HepG2 (cell line): ENCODE results near the gene AREL1. TPM values are rescaled to one million over a fixed set of nuclear protein-coding genes. Genes with fewer than 3 reads are reported as not detected.

Experiments
- ATAC-seq: fragments of 200-7000 bp; cut with Tn5 transposase; 3 replicates; pipeline ENCODE4 v1.9.1; 2020; ENCODE audit warnings: mild to moderate bottlenecking, moderate library complexity
- BruUV-seq: library from RNA; stranded (reverse); fragments of 400-500 nt; replicated peaks from 2 replicates; lab custom pipeline; 2021; lab: Mats Ljungman, UMichigan
- CTCF ChIA-PET: fragments of 300-600 bp; formaldehyde crosslinking; extraction: SDS; loops from one replicate; lab custom pipeline; 2021; ENCODE audit warnings: low total read pairs, inconsistent platforms, low intra/inter-chr PET ratio; lab: Yijun Ruan, JAX
- POLR2A ChIA-PET: fragments of 350-600 bp; sonication (Branson Sonifier 250); formaldehyde crosslinking; loops from one replicate; lab custom pipeline; 2020; ENCODE audit warnings: antibody characterized with exemption, inconsistent platforms; lab: Yijun Ruan, JAX
- DNase-seq: peaks from one replicate; pipeline ENCODE4 v3.0.0-alpha.2; 2015; ENCODE audit warnings: low spot score
- FAIRE-seq: peaks from 3 replicates; lab custom pipeline; 2011; peaks lifted over from hg19 to GRCh38; lab: Jason Lieb, UNC
- H2AFZ ChIP-seq: one replicate; pipeline ENCODE4 v1.6.1; 2011; ENCODE audit warnings: low read length, inconsistent platforms
- H3K27ac ChIP-seq: fragments of 300-600 bp; 3 replicates; pipeline ENCODE4 v1.8.0; 2011; ENCODE audit warnings: mixed run types, mild to moderate bottlenecking, mixed read lengths, low read length, inconsistent platforms; ENCODE audit not compliant: insufficient read depth; ENCODE audit errors: extremely low read length
- H3K27me3 ChIP-seq, 2 experiments: fragments of 200-600 bp in 1 of 2; 2 replicates in 1 of 2; 3 replicates in 1 of 2; pipeline versions ENCODE4 v1.6.0 to v1.8.0; 2011; ENCODE audit warnings: low read length in 2 of 2, mild to moderate bottlenecking in 2 of 2, moderate library complexity in 2 of 2, inconsistent platforms in 1 of 2; ENCODE audit not compliant: insufficient read depth in 2 of 2, control insufficient read depth in 1 of 2
- H3K36me3 ChIP-seq, 2 experiments: fragments of 200-600 bp in 1 of 2; replicated peaks in 1 of 2; 2 replicates in 1 of 2; 3 replicates in 1 of 2; pipeline versions ENCODE4 v1.5.1 to v1.8.0; 2011; ENCODE audit warnings: low read length in 2 of 2, inconsistent platforms in 1 of 2; ENCODE audit not compliant: insufficient read depth in 2 of 2, control insufficient read depth in 1 of 2
- H3K4me1 ChIP-seq: 2 replicates; pipeline ENCODE4 v1.5.1; 2012; ENCODE audit warnings: low read length, inconsistent platforms; ENCODE audit not compliant: insufficient read depth
- H3K4me2 ChIP-seq: 2 replicates; pipeline ENCODE4 v1.6.0; 2011; ENCODE audit warnings: low read depth, low read length, inconsistent platforms
- H3K4me3 ChIP-seq, 3 experiments: fragments of 200-600 bp in 1 of 3; sonication (generic), shearing (Covaris generic) in 1 of 3; replicated peaks in 1 of 3; 2 replicates each; pipeline ENCODE4 v1.5.1; 2011 to 2016; ENCODE audit warnings: low read length in 3 of 3, inconsistent platforms in 2 of 3, low read depth in 2 of 3, mild to moderate bottlenecking in 2 of 3, control low read depth in 1 of 3, mixed read lengths in 1 of 3; ENCODE audit not compliant: insufficient read depth in 1 of 3
- H3K79me2 ChIP-seq: one replicate; pipeline ENCODE4 v1.6.1; 2011; ENCODE audit warnings: low read length, inconsistent platforms; ENCODE audit not compliant: insufficient read depth
- H3K9ac ChIP-seq: 2 replicates; pipeline ENCODE4 v1.6.0; 2011; ENCODE audit warnings: mild to moderate bottlenecking, low read depth, low read length, inconsistent platforms; ENCODE audit not compliant: insufficient read depth
- H3K9me3 ChIP-seq: 2 replicates; pipeline ENCODE4 v1.5.1; 2012; ENCODE audit warnings: mild to moderate bottlenecking, low read length
- H4K20me1 ChIP-seq: 2 replicates; pipeline ENCODE4 v1.6.0; 2011; ENCODE audit warnings: inconsistent platforms, mild to moderate bottlenecking, low read length, moderate library complexity; ENCODE audit not compliant: insufficient read depth
- MAFK ChIP-seq, 2 experiments: IDR thresholded peaks in 1 of 2; conservative IDR thresholded peaks in 1 of 2; 2 replicates each; pipeline ENCODE4 v1.6.1; 2011; ENCODE audit warnings: improper control_type of control experiment in 2 of 2, low read length in 2 of 2
- NR2F2 ChIP-seq: IDR thresholded peaks from 2 replicates; pipeline ENCODE4 v1.6.1; 2012; ENCODE audit warnings: low read depth, inconsistent platforms, borderline replicate concordance
- ZBTB38 ChIP-seq: sonication (generic); formaldehyde crosslinking; IDR thresholded peaks from 2 replicates; pipeline ENCODE4 v1.5.1; 2020; ENCODE audit warnings: mild to moderate bottlenecking, missing genetic modification reagents
- WGBS: methylation state at CpG from one replicate; pipeline ENCODE4 v1.1.6; 2017; ENCODE audit warnings: low lambda C conversion rate; 5-methylcytosine and 5-hydroxymethylcytosine counted together
- in situ Hi-C: cut with HindIII; loops from 2 replicates; pipeline ENCODE4 v1.10.0; 2017; ENCODE audit warnings: low pct_unique_long_range_greater_than_20kb; ENCODE audit not compliant: extremely low pct_ligation_motif_present
- intact Hi-C: fragments of 100-400 bp; cut with micrococcal nuclease; formaldehyde crosslinking; loops from one replicate; pipeline ENCODE4 v1.10.0; 2022; ENCODE audit not compliant: unreplicated experiment
- polyA plus RNA-seq, 8 experiments: library from polyadenylated mRNA; depleted of rRNA in 3 of 8; stranded (reverse) in 7 of 8; unstranded in 1 of 8; fragments of >200 nt; fragmentation: Illumina TruSeq in 4 of 8; extraction: Trizol in 4 of 8; gene quantifications; 2 replicates each; pipeline versions ENCODE4 v1.2.1 to v1.2.3, GENCODE V29; 2011 to 2016; ENCODE audit warnings: low read depth in 4 of 8, missing spikeins in 1 of 8, mixed read lengths in 1 of 8; ENCODE audit not compliant: insufficient read depth in 1 of 8
- total RNA-seq, 5 experiments: library from RNA; depleted of rRNA; stranded (reverse); fragments of >200 nt; fragmentation: Illumina TruSeq; extraction: Trizol; gene quantifications; 2 replicates each; pipeline ENCODE4 v1.2.3, GENCODE V29; 2016; ENCODE audit warnings: low read depth in 1 of 5
- TF ChIP-seq, protein P1 (sequence below): sonication (generic); formaldehyde crosslinking; conservative IDR thresholded peaks from 2 replicates; pipeline ENCODE4 v1.8.0; 2022; ENCODE audit warnings: missing genetic modification reagents

Gene AREL1
- total and polyA plus RNA-seq, 2 of the 13 experiments (the other 11 are each of a cell fraction or from before 2014, with no cell fraction given) = 21.3 to 25.4 TPM

DNA sequence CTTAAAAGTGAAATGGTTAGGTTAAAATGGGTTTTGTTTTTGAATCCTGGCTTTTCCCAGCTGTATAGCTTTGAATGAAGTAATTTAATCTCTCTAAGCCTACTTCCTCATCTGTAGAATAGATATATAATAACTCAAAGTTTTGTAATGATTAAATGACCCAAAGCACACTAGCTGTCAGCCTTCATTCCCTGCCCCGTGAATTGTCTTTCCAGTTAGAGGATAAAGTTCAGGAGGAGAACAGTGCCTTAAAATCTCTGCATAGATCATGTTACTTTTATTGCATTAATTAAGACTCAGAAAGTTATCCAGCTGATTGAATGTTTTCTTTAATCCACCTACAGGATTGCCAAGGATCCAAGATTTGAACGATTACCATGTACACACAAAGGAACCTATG, 19.5 kb upstream of the AREL1 start:
- in situ Hi-C loops = no loop called here
- no peak overlapping the region for H2AFZ ChIP-seq
- FAIRE-seq (no peak), ATAC-seq (no peak), DNase-seq (no peak)
- WGBS = 98% methylated on average over 2 of the region's 2 CpGs
- POLR2A ChIA-PET = no interaction called here
- no peaks in the 10 kb centered on the region for H3K9me3 ChIP-seq
- peaks cover 3 to 25% of the 10 kb centered on the region in 2 experiments for H3K36me3 ChIP-seq
- CTCF ChIA-PET = no interaction called here
- no peak overlapping the region for H3K4me2 ChIP-seq
- no peak overlapping the region for H3K4me3 ChIP-seq
- H3K27ac ChIP-seq = no peak overlapping the region
- TF ChIP-seq, protein P1, sequence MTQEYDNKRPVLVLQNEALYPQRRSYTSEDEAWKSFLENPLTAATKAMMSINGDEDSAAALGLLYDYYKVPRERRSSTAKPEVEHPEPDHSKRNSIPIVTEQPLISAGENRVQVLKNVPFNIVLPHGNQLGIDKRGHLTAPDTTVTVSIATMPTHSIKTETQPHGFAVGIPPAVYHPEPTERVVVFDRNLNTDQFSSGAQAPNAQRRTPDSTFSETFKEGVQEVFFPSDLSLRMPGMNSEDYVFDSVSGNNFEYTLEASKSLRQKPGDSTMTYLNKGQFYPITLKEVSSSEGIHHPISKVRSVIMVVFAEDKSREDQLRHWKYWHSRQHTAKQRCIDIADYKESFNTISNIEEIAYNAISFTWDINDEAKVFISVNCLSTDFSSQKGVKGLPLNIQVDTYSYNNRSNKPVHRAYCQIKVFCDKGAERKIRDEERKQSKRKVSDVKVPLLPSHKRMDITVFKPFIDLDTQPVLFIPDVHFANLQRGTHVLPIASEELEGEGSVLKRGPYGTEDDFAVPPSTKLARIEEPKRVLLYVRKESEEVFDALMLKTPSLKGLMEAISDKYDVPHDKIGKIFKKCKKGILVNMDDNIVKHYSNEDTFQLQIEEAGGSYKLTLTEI (CRISPR knock-in tag) = no peak
- TF ChIP-seq ZBTB38 = no peak
- BruUV-seq = no TSS peak
- no peaks in the 10 kb centered on the region for H3K4me1 ChIP-seq
- no peak overlapping the region for H3K9ac ChIP-seq
- H3K27me3 ChIP-seq = no peaks in the 10 kb centered on the region
- H4K20me1 ChIP-seq = no peaks in the 10 kb centered on the region
- intact Hi-C loops = no loop called here
- H3K79me2 ChIP-seq = no peaks in the 10 kb centered on the region

DNA sequence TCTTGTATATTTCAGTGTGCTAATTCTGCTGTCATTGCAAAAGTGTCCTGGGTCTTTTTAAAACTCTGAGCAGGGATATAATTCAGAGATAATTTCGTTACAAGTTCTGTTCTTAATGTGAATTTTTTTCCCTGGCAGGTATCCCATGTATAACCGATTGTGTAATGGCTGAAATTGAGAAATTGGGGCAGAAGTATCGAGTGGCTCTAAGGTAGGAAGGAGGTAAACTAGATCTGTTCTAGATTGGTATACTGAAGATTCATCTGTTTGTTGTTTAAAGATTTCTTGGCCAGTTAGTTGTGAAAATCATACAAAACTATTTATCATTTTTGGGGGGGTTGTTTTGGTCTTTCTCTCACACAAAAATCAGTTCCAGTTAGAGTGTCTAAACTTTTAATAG, 10.3 kb upstream of the AREL1 start:
- Histone ChIP-seq H3K9ac (no peak overlapping the region), H3K4me3 (no peak overlapping the region), H3K36me3 (peaks cover 3 to 15% of the 10 kb centered on the region in 2 experiments; a peak in 3 of 5 replicates), H3K27me3 (no peaks in the 10 kb centered on the region), H4K20me1 (no peaks in the 10 kb centered on the region), H3K79me2 (no peaks in the 10 kb centered on the region), H3K9me3 (no peaks in the 10 kb centered on the region), H3K4me1 (no peaks in the 10 kb centered on the region), H3K4me2 (no peak overlapping the region), H3K27ac (no peak overlapping the region), H2AFZ (no peak overlapping the region)
- ATAC-seq (no peak), FAIRE-seq (no peak), DNase-seq (no peak)
- intact Hi-C loops = no loop called here
- ChIA-PET POLR2A (no interaction called here), CTCF (no interaction called here)
- in situ Hi-C loops = no loop called here
- no TSS peak for BruUV-seq
- no peak for TF ChIP-seq NR2F2
- TF ChIP-seq MAFK (conservative IDR thresholded peaks at IDR 0.05 in 1 of 2, IDR thresholded peaks at IDR 0.05 in 1 of 2; ENCODE audit: low read length in 2 of 2) = peak in 1 of 2 experiments; percentile 10; a peak in 1 of 4 replicates
- 96% methylated on average over 3 of the region's 3 CpGs for WGBS
